Stimulated activated memory B cell treated with anti-CD40 and anti-IgM and Interleukin-4, amounts not matched to agents 10 μg/mL and 1 μg/mL and 100 μg/mL, for 72 hours (primary cell): ENCODE data around the gene MAD1L1.

ENCODE experiments used
- ATAC-seq: fragments of 150-1000 bp; cut with Tn5 transposase; 2 replicates; pipeline ENCODE4 v1.10.0; 2021
- H3K27ac Mint-ChIP-seq: one replicate; pipeline ENCODE4 v1.8.0; 2022; ENCODE audit warnings: mild to moderate bottlenecking, mixed read lengths
- H3K27me3 Mint-ChIP-seq: one replicate; pipeline ENCODE4 v1.8.0; 2022; ENCODE audit warnings: mixed read lengths
- H3K36me3 Mint-ChIP-seq: one replicate; pipeline ENCODE4 v1.8.0; 2022; ENCODE audit warnings: mixed read lengths
- H3K4me1 Mint-ChIP-seq: one replicate; pipeline ENCODE4 v1.8.0; 2022; ENCODE audit warnings: mixed read lengths
- H3K4me3 Mint-ChIP-seq: one replicate; pipeline ENCODE4 v1.8.0; 2022; ENCODE audit warnings: mild to moderate bottlenecking, moderate library complexity, mixed read lengths
- H3K9me3 Mint-ChIP-seq: one replicate; pipeline ENCODE4 v1.8.0; 2022; ENCODE audit warnings: mixed read lengths

The MAD1L1 gene

GRCh38 chr7:2098496-2098895, 134.2 kb downstream of the MAD1L1 start:
- Mint-ChIP-seq H3K9me3 (peaks cover 7% of the 10 kb centered on the region), H3K27ac (peak overlapping the region; percentile 92), H3K4me3 (peak overlapping the region; percentile 29), H3K27me3 (no peaks in the 10 kb centered on the region), H3K4me1 (peaks cover 50% of the 10 kb centered on the region), H3K36me3 (peaks cover 29% of the 10 kb centered on the region)
- ATAC-seq = no peak

- ATAC-seq = no peak
- Mint-ChIP-seq H3K36me3 (peaks cover 32% of the 10 kb centered on the region), H3K27ac (peak overlapping the region; percentile 92), H3K4me3 (no peak overlapping the region), H3K27me3 (no peaks in the 10 kb centered on the region), H3K4me1 (peaks cover 46% of the 10 kb centered on the region), H3K9me3 (peaks cover 7% of the 10 kb centered on the region)
These were observed 134.7 kb downstream of the MAD1L1 start for GRCh38 chr7:2098056-2098455.

GRCh38 chr7:2097492-2097891, 135.3 kb downstream of the MAD1L1 start:
- Mint-ChIP-seq H3K27ac (peak overlapping the region; percentile 92), H3K4me1 (peaks cover 47% of the 10 kb centered on the region), H3K9me3 (peaks cover 5% of the 10 kb centered on the region), H3K4me3 (no peak overlapping the region), H3K36me3 (peaks cover 31% of the 10 kb centered on the region), H3K27me3 (no peaks in the 10 kb centered on the region)
- no peak for ATAC-seq

GRCh38 chr7:2096692-2097387, 135.9 kb downstream of the MAD1L1 start:
- Mint-ChIP-seq H3K4me1 (peaks cover 48% of the 10 kb centered on the region), H3K4me3 (no peak overlapping the region), H3K36me3 (peaks cover 31% of the 10 kb centered on the region), H3K9me3 (no peaks in the 10 kb centered on the region), H3K27ac (peak overlapping the region; percentile 92), H3K27me3 (no peaks in the 10 kb centered on the region)
- no peak for ATAC-seq

- H3K27ac Mint-ChIP-seq = peak overlapping the region; percentile 29
- peaks cover 40% of the 10 kb centered on the region for H3K4me1 Mint-ChIP-seq
- no peak overlapping the region for H3K4me3 Mint-ChIP-seq
These were observed 137.3 kb downstream of the MAD1L1 start for GRCh38 chr7:2095436-2095835.

GRCh38 chr7:2094454-2095045, 138.2 kb downstream of the MAD1L1 start:
- no peaks in the 10 kb centered on the region for H3K9me3 Mint-ChIP-seq
- no peak overlapping the region for H3K27ac Mint-ChIP-seq
- H3K4me3 Mint-ChIP-seq = no peak overlapping the region
- H3K4me1 Mint-ChIP-seq = peaks cover 31% of the 10 kb centered on the region
- ATAC-seq = no peak
- H3K27me3 Mint-ChIP-seq = no peaks in the 10 kb centered on the region
- peaks cover 32% of the 10 kb centered on the region for H3K36me3 Mint-ChIP-seq

More at GRCh38 chr7:2095436-2095835, 137.3 kb downstream of the MAD1L1 start:
- peaks cover 29% of the 10 kb centered on the region for H3K36me3 Mint-ChIP-seq
- no peaks in the 10 kb centered on the region for H3K27me3 Mint-ChIP-seq
- no peak for ATAC-seq
- H3K9me3 Mint-ChIP-seq = no peaks in the 10 kb centered on the region

- Mint-ChIP-seq H3K4me3 (no peak overlapping the region), H3K27me3 (no peaks in the 10 kb centered on the region), H3K9me3 (no peaks in the 10 kb centered on the region), H3K36me3 (peaks cover 36% of the 10 kb centered on the region), H3K4me1 (peaks cover 24% of the 10 kb centered on the region), H3K27ac (no peak overlapping the region)
- ATAC-seq = no peak
These were observed 138.9 kb downstream of the MAD1L1 start for GRCh38 chr7:2093843-2094220.

GRCh38 chr7:2093215-2093842, 139.4 kb downstream of the MAD1L1 start:
- H3K4me3 Mint-ChIP-seq = no peak overlapping the region
- H3K9me3 Mint-ChIP-seq = no peaks in the 10 kb centered on the region
- peaks cover 19% of the 10 kb centered on the region for H3K4me1 Mint-ChIP-seq
- H3K27me3 Mint-ChIP-seq = no peaks in the 10 kb centered on the region
- no peak for ATAC-seq
- H3K36me3 Mint-ChIP-seq = peaks cover 36% of the 10 kb centered on the region
- H3K27ac Mint-ChIP-seq = no peak overlapping the region

- ATAC-seq = no peak
- Mint-ChIP-seq H3K4me1 (peaks cover 9% of the 10 kb centered on the region), H3K4me3 (no peak overlapping the region), H3K27me3 (no peaks in the 10 kb centered on the region), H3K27ac (no peak overlapping the region), H3K9me3 (no peaks in the 10 kb centered on the region), H3K36me3 (peaks cover 31% of the 10 kb centered on the region)
These were observed 140.5 kb downstream of the MAD1L1 start for GRCh38 chr7:2092279-2092678.

- H3K4me3 Mint-ChIP-seq = no peak overlapping the region
- no peaks in the 10 kb centered on the region for H3K27me3 Mint-ChIP-seq
- H3K9me3 Mint-ChIP-seq = no peaks in the 10 kb centered on the region
- peaks cover 5% of the 10 kb centered on the region for H3K4me1 Mint-ChIP-seq
- H3K36me3 Mint-ChIP-seq = peaks cover 37% of the 10 kb centered on the region
- ATAC-seq = no peak
- no peak overlapping the region for H3K27ac Mint-ChIP-seq
These were observed 141.9 kb downstream of the MAD1L1 start for GRCh38 chr7:2090526-2091520.

GRCh38 chr7:2088801-2089200, 143.9 kb downstream of the MAD1L1 start:
- no peak overlapping the region for H3K4me3 Mint-ChIP-seq
- H3K4me1 Mint-ChIP-seq = peaks cover 5% of the 10 kb centered on the region
- peaks cover 47% of the 10 kb centered on the region for H3K36me3 Mint-ChIP-seq
- H3K27ac Mint-ChIP-seq = no peak overlapping the region
- no peak for ATAC-seq
- no peaks in the 10 kb centered on the region for H3K9me3 Mint-ChIP-seq
- no peaks in the 10 kb centered on the region for H3K27me3 Mint-ChIP-seq

- Mint-ChIP-seq H3K27me3 (no peaks in the 10 kb centered on the region), H3K4me1 (peaks cover 5% of the 10 kb centered on the region), H3K9me3 (no peaks in the 10 kb centered on the region), H3K36me3 (peaks cover 51% of the 10 kb centered on the region), H3K27ac (no peak overlapping the region), H3K4me3 (no peak overlapping the region)
- ATAC-seq = no peak
These were observed 145.0 kb downstream of the MAD1L1 start for GRCh38 chr7:2087744-2088143.

- peaks cover 57% of the 10 kb centered on the region for H3K36me3 Mint-ChIP-seq
- H3K9me3 Mint-ChIP-seq = no peaks in the 10 kb centered on the region
- H3K4me1 Mint-ChIP-seq = no peaks in the 10 kb centered on the region
- H3K27me3 Mint-ChIP-seq = no peaks in the 10 kb centered on the region
- no peak overlapping the region for H3K4me3 Mint-ChIP-seq
- H3K27ac Mint-ChIP-seq = no peak overlapping the region
- ATAC-seq = peak; percentile 12
These were observed 146.5 kb downstream of the MAD1L1 start for GRCh38 chr7:2086229-2086628.

- H3K27ac Mint-ChIP-seq = no peak overlapping the region
- H3K36me3 Mint-ChIP-seq = peaks cover 61% of the 10 kb centered on the region
These were observed 146.9 kb downstream of the MAD1L1 start for GRCh38 chr7:2085804-2086203.

More at GRCh38 chr7:2085804-2086203, 146.9 kb downstream of the MAD1L1 start:
- no peaks in the 10 kb centered on the region for H3K27me3 Mint-ChIP-seq
- H3K4me1 Mint-ChIP-seq = no peaks in the 10 kb centered on the region
- no peak overlapping the region for H3K4me3 Mint-ChIP-seq
- ATAC-seq = no peak
- H3K9me3 Mint-ChIP-seq = no peaks in the 10 kb centered on the region
